HEK293T (cell line): ENCODE results near the gene ITPRIPL1.

Source experiments
- CTCF ChIA-PET: fragments of 350-600 bp; formaldehyde crosslinking; extraction: SDS; loops from one replicate; lab custom pipeline; 2021; ENCODE audit warnings: antibody characterized with exemption, inconsistent platforms; lab: Yijun Ruan, JAX
- POLR2A ChIA-PET: fragments of 350-600 bp; formaldehyde crosslinking; extraction: SDS; loops from one replicate; lab custom pipeline; 2020; ENCODE audit warnings: antibody characterized with exemption, inconsistent platforms; lab: Yijun Ruan, JAX
- DNase-seq: peaks from one replicate; pipeline ENCODE4 v3.0.0; 2012; ENCODE audit warnings: mixed read lengths; ENCODE audit errors: extremely low spot score
- ARNT ChIP-seq: fragments of 450-650 bp; IDR thresholded peaks from 2 replicates; pipeline ENCODE4 v1.6.1; 2017; ENCODE audit warnings: mild to moderate bottlenecking
- BHLHE40 ChIP-seq: fragments of 450-650 bp; IDR thresholded peaks from 2 replicates; pipeline ENCODE4 v1.6.1; 2016; ENCODE audit warnings: mild to moderate bottlenecking, moderate library complexity, borderline replicate concordance
- CTBP1 ChIP-seq: fragments of 450-650 bp; IDR thresholded peaks from 2 replicates; pipeline ENCODE4 v1.6.1; 2016; ENCODE audit warnings: borderline replicate concordance
- ELF4 ChIP-seq: fragments of 450-650 bp; IDR thresholded peaks from 2 replicates; pipeline ENCODE4 v1.6.1; 2017; ENCODE audit warnings: antibody characterized with exemption
- FOXA1 ChIP-seq: fragments of 450-650 bp; IDR thresholded peaks from 2 replicates; pipeline ENCODE4 v1.6.1; 2016; ENCODE audit warnings: mild to moderate bottlenecking
- FOXK2 ChIP-seq: fragments of 450-650 bp; IDR thresholded peaks from 2 replicates; pipeline ENCODE4 v1.6.1; 2016; ENCODE audit warnings: mild to moderate bottlenecking
- FOXM1 ChIP-seq: fragments of 450-650 bp; IDR thresholded peaks from 2 replicates; pipeline ENCODE4 v1.6.1; 2017; ENCODE audit warnings: mild to moderate bottlenecking, borderline replicate concordance
- HDGF ChIP-seq: fragments of 450-650 bp; IDR thresholded peaks from 2 replicates; pipeline ENCODE4 v1.6.1; 2017; ENCODE audit warnings: antibody characterized with exemption, borderline replicate concordance
- L3MBTL2 ChIP-seq: fragments of 450-650 bp; conservative IDR thresholded peaks from 2 replicates; pipeline ENCODE4 v1.6.1; 2016; ENCODE audit warnings: mild to moderate bottlenecking
- LEF1 ChIP-seq: fragments of 450-650 bp; IDR thresholded peaks from 2 replicates; pipeline ENCODE4 v1.6.1; 2017; ENCODE audit warnings: mild to moderate bottlenecking, borderline replicate concordance
- NFRKB ChIP-seq: fragments of 450-650 bp; IDR thresholded peaks from 2 replicates; pipeline ENCODE4 v1.6.1; 2016; ENCODE audit warnings: mild to moderate bottlenecking, moderate library complexity
- PKNOX1 ChIP-seq: fragments of 450-650 bp; IDR thresholded peaks from 2 replicates; pipeline ENCODE4 v1.6.1; 2016
- SP1 ChIP-seq: fragments of 450-650 bp; IDR thresholded peaks from 2 replicates; pipeline ENCODE4 v1.6.1; 2017
- SUZ12 ChIP-seq: fragments of 450-650 bp; IDR thresholded peaks from 2 replicates; pipeline ENCODE4 v1.6.1; 2016; ENCODE audit warnings: mild to moderate bottlenecking
- TARDBP ChIP-seq: fragments of 450-650 bp; IDR thresholded peaks from 2 replicates; pipeline ENCODE4 v1.6.1; 2016
- ZNF384 ChIP-seq: fragments of 450-650 bp; IDR thresholded peaks from 2 replicates; pipeline ENCODE4 v1.6.1; 2016

The ITPRIPL1 gene

GRCh38 chr2:96324721-96325040 is 436 bp upstream of the ITPRIPL1 start:
- TF ChIP-seq SUZ12 (no peak), HDGF (no peak), FOXM1 (no peak), BHLHE40 (no peak), PKNOX1 (no peak), L3MBTL2 (no peak), CTBP1 (no peak), ZNF384 (no peak)
- ChIA-PET CTCF (interaction anchor here (0.7 to 0.8 kb wide), 2 partner anchors 63 to 150 kb away, joined by 3 read pairs; no protein-coding TSS in a partner anchor), POLR2A (interaction anchor here (0.8 to 5.1 kb wide), 8 partner anchors 9 to 43 kb away, joined by 3 to 86 read pairs (median 4); partner anchors contain the start of genes NCAPH and SNRNP200)
- DNase-seq: no peak

GRCh38 chr2:96325884-96326255 is 753 bp downstream of the ITPRIPL1 start:
- CTCF ChIA-PET: no interaction called here
- TF ChIP-seq FOXK2: no peak
- TF ChIP-seq L3MBTL2: no peak
- POLR2A ChIA-PET: interaction anchor here (0.7 to 5.1 kb wide), 4 partner anchors 9 to 21 kb away, joined by 3 to 86 read pairs (median 5); partner anchors contain the start of genes NCAPH and SNRNP200
- no peak for DNase-seq

GRCh38 chr2:96326564-96326963 is 1.4 kb downstream of the ITPRIPL1 start:
- TF ChIP-seq BHLHE40 (no peak), L3MBTL2 (no peak), SUZ12 (no peak), FOXA1 (no peak), HDGF (no peak), PKNOX1 (no peak), LEF1 (no peak), ARNT (no peak)
- no peak for DNase-seq
- POLR2A ChIA-PET: interaction anchor here (1.1 to 5.1 kb wide), 3 partner anchors 8 to 21 kb away, joined by 3 to 86 read pairs (median 5); partner anchors contain the start of genes NCAPH and SNRNP200
- CTCF ChIA-PET: no interaction called here

- DNase-seq: no peak
These were observed 2.1 kb downstream of the ITPRIPL1 start for GRCh38 chr2:96326990-96327820.

GRCh38 chr2:96329456-96329855 is 4.3 kb downstream of the ITPRIPL1 start:
- ChIA-PET CTCF (no interaction called here), POLR2A (no interaction called here)
- no peak for DNase-seq
- no peak for TF ChIP-seq L3MBTL2
- TF ChIP-seq CTBP1: no peak
- TF ChIP-seq ARNT: no peak
- TF ChIP-seq FOXK2: no peak
- TF ChIP-seq ZNF384: no peak
- no peak for TF ChIP-seq SP1
- no peak for TF ChIP-seq HDGF
- TF ChIP-seq BHLHE40: no peak
- TF ChIP-seq SUZ12: no peak
- no peak for TF ChIP-seq FOXA1

More at GRCh38 chr2:96326990-96327820, 2.1 kb downstream of the ITPRIPL1 start:
- TF ChIP-seq HDGF (no peak), BHLHE40 (no peak), TARDBP (no peak), PKNOX1 (no peak), SUZ12 (no peak), LEF1 (no peak), CTBP1 (no peak), SP1 (no peak), ARNT (no peak), FOXK2 (no peak), L3MBTL2 (no peak), NFRKB (no peak), ZNF384 (no peak)
- ChIA-PET CTCF (no interaction called here), POLR2A (interaction anchor here (1.1 to 5.1 kb wide), 3 partner anchors 8 to 22 kb away, joined by 3 to 86 read pairs (median 5); partner anchors contain the start of genes NCAPH and SNRNP200)

GRCh38 chr2:96329874-96330273 is 4.8 kb downstream of the ITPRIPL1 start:
- no peak for DNase-seq
- CTCF ChIA-PET: no interaction called here
- POLR2A ChIA-PET: interaction anchor here (7.8 kb wide), 1 partner anchor 9 kb away, joined by 76 read pairs; no protein-coding TSS in a partner anchor
- TF ChIP-seq SP1 (no peak), BHLHE40 (no peak), L3MBTL2 (no peak), HDGF (no peak), LEF1 (no peak), NFRKB (no peak), SUZ12 (no peak), FOXM1 (no peak), TARDBP (no peak), ELF4 (no peak), ARNT (no peak), FOXK2 (no peak), CTBP1 (no peak), ZNF384 (no peak), PKNOX1 (no peak), FOXA1 (no peak)
